Adrenal gland (tissue), 5 donors: ENCODE measurements around the gene CFAP99.

Source experiments
- CTCF ChIP-seq, 6 experiments: fragments of 450-650 bp in 4 of 6; fragments of 200-600 bp in 2 of 6; sonication (generic) in 1 of 6; IDR thresholded peaks; 1 replicate in 5 of 6; 2 replicates in 1 of 6; pipeline versions ENCODE4 v1.5.1 to v1.8.0; 2016 to 2021; ENCODE audit warnings: antibody characterized with exemption in 6 of 6, mild to moderate bottlenecking in 2 of 6, moderate library complexity in 1 of 6
- POLR2A ChIP-seq, 2 donors: fragments of 450-650 bp; IDR thresholded peaks; one replicate each; pipeline ENCODE4 v1.6.1; 2017; ENCODE audit warnings: antibody characterized with exemption in 2 of 2, mild to moderate bottlenecking in 2 of 2, moderate library complexity in 1 of 2
- donor health status: DM: no; HTN: no; CAD: no.

- TF ChIP-seq CTCF (IDR thresholded peaks at IDR 0.05) (no peak), POLR2A (IDR thresholded peaks at IDR 0.05) (no peak)
These were observed 41.0 kb downstream of the CFAP99 start for GRCh38 chr4:2459589-2460349.
